Smooth muscle cell (in vitro differentiated cells): ENCODE measurements around the gene PFN4. TPM values are rescaled to one million over a fixed set of nuclear protein-coding genes. Genes with fewer than 3 reads are reported as not detected.

Source experiments
- DNase-seq: peaks from one replicate; lab custom pipeline; 2025; ENCODE audit not compliant: unreplicated experiment; lab: John Stamatoyannopoulos, UW
- H2AFZ ChIP-seq: fragments of 200-600 bp; sonication (generic); 2 replicates; pipeline ENCODE4 v1.6.0; 2016; ENCODE audit warnings: antibody characterized with exemption, low read depth, mild to moderate bottlenecking
- H3F3A ChIP-seq: fragments of 200-600 bp; sonication (generic); 2 replicates; pipeline ENCODE4 v1.6.0; 2017; ENCODE audit warnings: antibody characterized with exemption, low read depth
- H3K27ac ChIP-seq: fragments of 200-600 bp; sonication (generic); 2 replicates; pipeline ENCODE4 v1.5.1; 2016; ENCODE audit warnings: low read depth, mild to moderate bottlenecking
- H3K27me3 ChIP-seq: fragments of 200-600 bp; sonication (generic); 2 replicates; pipeline ENCODE4 v1.6.1; 2016; ENCODE audit warnings: low read depth, mild to moderate bottlenecking
- H3K36me3 ChIP-seq: fragments of 200-600 bp; sonication (generic); 2 replicates; pipeline ENCODE4 v1.5.1; 2016; ENCODE audit warnings: low read depth
- H3K4me1 ChIP-seq: fragments of 200-600 bp; sonication (generic); 2 replicates; pipeline ENCODE4 v1.5.1; 2016; ENCODE audit warnings: low read depth
- H3K4me2 ChIP-seq: fragments of 200-600 bp; sonication (generic); 2 replicates; pipeline ENCODE4 v1.6.0; 2016; ENCODE audit warnings: mild to moderate bottlenecking
- H3K4me3 ChIP-seq: fragments of 200-600 bp; sonication (generic); 2 replicates; pipeline ENCODE4 v1.5.1; 2016; ENCODE audit warnings: mild to moderate bottlenecking
- H3K79me2 ChIP-seq: fragments of 200-600 bp; sonication (generic); 2 replicates; pipeline ENCODE4 v1.6.0; 2016; ENCODE audit warnings: low read depth, mild to moderate bottlenecking
- H3K9ac ChIP-seq: fragments of 200-600 bp; sonication (generic); 2 replicates; pipeline ENCODE4 v1.6.0; 2016; ENCODE audit warnings: low read depth
- H3K9me3 ChIP-seq: fragments of 200-600 bp; sonication (generic); replicated peaks from 2 replicates; pipeline ENCODE4 v1.5.1; 2016; ENCODE audit warnings: low read depth
- H4K20me1 ChIP-seq: fragments of 200-600 bp; sonication (generic); 2 replicates; pipeline ENCODE4 v1.6.0; 2016; ENCODE audit warnings: low read depth
- CTCF ChIP-seq: fragments of 200-600 bp; sonication (generic); IDR thresholded peaks from 2 replicates; pipeline ENCODE4 v1.5.1; 2017; ENCODE audit warnings: borderline replicate concordance, mild to moderate bottlenecking, antibody characterized with exemption; ENCODE audit not compliant: insufficient read depth, poor library complexity, severe bottlenecking
- WGBS: methylation state at CpG from one replicate; pipeline ENCODE4 v1.1.7; 2016; ENCODE audit warnings: low lambda C conversion rate; 5-methylcytosine and 5-hydroxymethylcytosine counted together
- polyA plus RNA-seq: library from polyadenylated mRNA; unstranded; fragments of >200 nt; fragmentation: Nextera tagmentation; extraction: Ambion mirVana; gene quantifications from 2 replicates; pipeline ENCODE4 v1.2.1, GENCODE V29; 2016
- total RNA-seq: library from RNA; depleted of rRNA; stranded (reverse); fragments of >200 nt; gene quantifications from 2 replicates; pipeline ENCODE4 v1.2.3, GENCODE V29; 2014

Gene PFN4
- total and polyA plus RNA-seq, 2 experiments from 2014 or later = 0.85 TPM; not detected in 1

- peak overlapping the region; percentile 91 for H3K4me2 ChIP-seq
- peaks cover 29% of the 10 kb centered on the region for H3K79me2 ChIP-seq
- H3K36me3 ChIP-seq = peaks cover 4% of the 10 kb centered on the region
- TF ChIP-seq CTCF = no peak
- peak overlapping the region; percentile 58 for H3K27ac ChIP-seq
- peaks cover 14% of the 10 kb centered on the region for H4K20me1 ChIP-seq
- H3K9ac ChIP-seq = no peak overlapping the region
- 76% methylated on average over 2 of the region's 2 CpGs for WGBS
- peaks cover 12% of the 10 kb centered on the region for H3F3A ChIP-seq
- no peak for DNase-seq
- H3K9me3 ChIP-seq = no peaks in the 10 kb centered on the region
- H3K4me3 ChIP-seq = peak overlapping the region; percentile 84
- peaks cover 15% of the 10 kb centered on the region for H3K4me1 ChIP-seq
- no peak overlapping the region for H2AFZ ChIP-seq
- no peaks in the 10 kb centered on the region for H3K27me3 ChIP-seq
Measured at GRCh38 chr2:24077879-24078278, 45.3 kb downstream of the PFN4 start.

- peaks cover 4% of the 10 kb centered on the region for H3K36me3 ChIP-seq
- H3K27ac ChIP-seq = peak overlapping the region; percentile 58
- peaks cover 12% of the 10 kb centered on the region for H3F3A ChIP-seq
- 26% methylated on average over 9 of the region's 9 CpGs for WGBS
- peak overlapping the region; percentile 91 for H3K4me2 ChIP-seq
- peaks cover 15% of the 10 kb centered on the region for H3K4me1 ChIP-seq
- no peaks in the 10 kb centered on the region for H3K27me3 ChIP-seq
- peaks cover 18% of the 10 kb centered on the region for H4K20me1 ChIP-seq
- peaks cover 33% of the 10 kb centered on the region for H3K79me2 ChIP-seq
- H3K9ac ChIP-seq = peak overlapping the region; percentile 41
- H3K9me3 ChIP-seq = no peaks in the 10 kb centered on the region
- TF ChIP-seq CTCF = no peak
- peak overlapping the region; percentile 84 for H3K4me3 ChIP-seq
- no peak for DNase-seq
- peak overlapping the region; percentile 78 for H2AFZ ChIP-seq
Measured at GRCh38 chr2:24077535-24077877, 45.6 kb downstream of the PFN4 start.

- Histone ChIP-seq H2AFZ (peak overlapping the region; percentile 78), H3K4me2 (peak overlapping the region; percentile 91), H3F3A (peaks cover 12% of the 10 kb centered on the region), H3K27me3 (no peaks in the 10 kb centered on the region), H3K9me3 (no peaks in the 10 kb centered on the region), H4K20me1 (peaks cover 23% of the 10 kb centered on the region), H3K27ac (peak overlapping the region; percentile 58), H3K4me3 (peak overlapping the region; percentile 84), H3K4me1 (peaks cover 15% of the 10 kb centered on the region), H3K79me2 (peaks cover 38% of the 10 kb centered on the region), H3K9ac (peak overlapping the region; percentile 41), H3K36me3 (peaks cover under 1% of the 10 kb centered on the region)
- WGBS = 1% methylated on average over 15 of the region's 41 CpGs
- TF ChIP-seq CTCF = no peak
- DNase-seq = no peak
Measured at GRCh38 chr2:24076849-24077534, 46.1 kb downstream of the PFN4 start.
